PC-3 (cell line): ENCODE results near the gene DERL3. TPM values are rescaled to one million over a fixed set of nuclear protein-coding genes. Genes with fewer than 3 reads are reported as not detected.

Source experiments
- ATAC-seq: fragments of 200-7000 bp; cut with Tn5 transposase; 2 replicates; pipeline ENCODE4 v1.9.1; 2020; ENCODE audit warnings: mild to moderate bottlenecking, moderate library complexity
- BruUV-seq: library from RNA; stranded (reverse); fragments of 400-500 nt; replicated peaks from 2 replicates; lab custom pipeline; 2021; lab: Mats Ljungman, UMichigan
- CTCF ChIA-PET: fragments of 300-600 bp; sonication (Branson Sonifier 250); formaldehyde crosslinking; loops from one replicate; lab custom pipeline; 2022; ENCODE audit warnings: antibody characterized with exemption; lab: Charles Lee
- POLR2A ChIA-PET: fragments of 300-600 bp; sonication (Branson Sonifier 250); formaldehyde crosslinking; loops from one replicate; lab custom pipeline; 2022; ENCODE audit warnings: antibody characterized with exemption; ENCODE audit not compliant: unreplicated experiment; lab: Charles Lee
- DNase-seq: peaks from one replicate; pipeline ENCODE4 v3.0.0-alpha.2; 2015
- H2AFZ ChIP-seq: fragments of 300-600 bp; sonication (generic); 2 replicates; pipeline ENCODE4 v1.6.0; 2016; ENCODE audit warnings: antibody characterized with exemption, low read length
- H3F3A ChIP-seq: fragments of 300-600 bp; sonication (generic); one replicate; pipeline ENCODE4 v1.6.0; 2017; ENCODE audit warnings: antibody characterized with exemption, low read length, control low read depth, mild to moderate bottlenecking; ENCODE audit not compliant: unreplicated experiment
- H3K27ac ChIP-seq: fragments of 300-600 bp; sonication (generic); 2 replicates; pipeline ENCODE4 v1.5.1; 2016; ENCODE audit warnings: mild to moderate bottlenecking, low read length
- H3K27me3 ChIP-seq: fragments of 300-600 bp; sonication (generic); 2 replicates; pipeline ENCODE4 v1.6.1; 2016; ENCODE audit warnings: low read length, mixed read lengths
- H3K36me3 ChIP-seq: fragments of 300-600 bp; sonication (generic); 2 replicates; pipeline ENCODE4 v1.6.1; 2016; ENCODE audit warnings: low read depth, mixed run types, low read length, mixed read lengths
- H3K4me1 ChIP-seq: fragments of 300-600 bp; sonication (generic); 2 replicates; pipeline ENCODE4 v1.5.1; 2016; ENCODE audit warnings: low read length; ENCODE audit not compliant: insufficient read depth
- H3K4me2 ChIP-seq: fragments of 300-600 bp; sonication (generic); 2 replicates; pipeline ENCODE4 v1.6.0; 2016; ENCODE audit warnings: low read length
- H3K4me3 ChIP-seq: fragments of 300-600 bp; sonication (generic); 2 replicates; pipeline ENCODE4 v1.5.1; 2016; ENCODE audit warnings: mild to moderate bottlenecking, low read length, mixed read lengths
- H3K79me2 ChIP-seq: fragments of 300-600 bp; sonication (generic); 2 replicates; pipeline ENCODE4 v1.6.1; 2017; ENCODE audit warnings: low read length, mixed read lengths
- H3K9ac ChIP-seq: fragments of 300-600 bp; sonication (generic); 2 replicates; pipeline ENCODE4 v1.6.0; 2016; ENCODE audit warnings: mild to moderate bottlenecking, low read length
- H3K9me2 ChIP-seq: fragments of 300-600 bp; sonication (generic); replicated peaks from 2 replicates; pipeline ENCODE4 v1.6.1; 2016; ENCODE audit warnings: mixed run types, low read length, mixed read lengths
- H3K9me3 ChIP-seq: fragments of 300-600 bp; sonication (generic); 2 replicates; pipeline ENCODE4 v1.6.1; 2016; ENCODE audit warnings: low read length, mixed read lengths
- H4K20me1 ChIP-seq: fragments of 300-600 bp; sonication (generic); 2 replicates; pipeline ENCODE4 v1.6.1; 2016; ENCODE audit warnings: low read length, mixed read lengths
- CTCF ChIP-seq: fragments of 300-600 bp; sonication (generic); conservative IDR thresholded peaks from 2 replicates; pipeline ENCODE4 v1.5.1; 2017; ENCODE audit warnings: antibody characterized with exemption, low read depth, mild to moderate bottlenecking, low read length
- EZH2 ChIP-seq: fragments of 300-600 bp; sonication (generic); IDR thresholded peaks from one replicate; pipeline ENCODE4 v1.6.1; 2017; ENCODE audit warnings: antibody characterized with exemption, mild to moderate bottlenecking, low read length; ENCODE audit not compliant: unreplicated experiment
- EZH2phosphoT487 ChIP-seq: fragments of 300-600 bp; sonication (generic); IDR thresholded peaks from 2 replicates; pipeline ENCODE4 v1.6.1; 2018; ENCODE audit warnings: mild to moderate bottlenecking, antibody characterized with exemption, low read length, borderline replicate concordance
- intact Hi-C: fragments of 100-400 bp; cut with micrococcal nuclease; formaldehyde crosslinking; loops from 2 replicates; pipeline ENCODE4 v1.9.0; 2023
- total RNA-seq: library from RNA; depleted of rRNA; stranded (reverse); fragments of >200 nt; gene quantifications from 2 replicates; pipeline ENCODE4 v1.2.3, GENCODE V29; 2014

Gene DERL3
- total RNA-seq, 1 experiment from 2014 or later = not detected

- intact Hi-C loops = no loop called here
- CTCF ChIA-PET = no interaction called here
- no peak for TF ChIP-seq EZH2phosphoT487
- no peak for TF ChIP-seq CTCF
- no peak for TF ChIP-seq EZH2
- Histone ChIP-seq H3K27me3 (no peaks in the 10 kb centered on the region), H3K9me3 (no peaks in the 10 kb centered on the region), H3K4me2 (no peak overlapping the region), H3K79me2 (no peaks in the 10 kb centered on the region), H3F3A (no peaks in the 10 kb centered on the region), H3K36me3 (peaks cover 11% of the 10 kb centered on the region; the same call in 1 of the 2 replicates), H3K9me2 (no peaks in the 10 kb centered on the region), H4K20me1 (no peaks in the 10 kb centered on the region), H3K4me1 (no peaks in the 10 kb centered on the region), H3K9ac (no peak overlapping the region), H3K4me3 (no peak overlapping the region), H2AFZ (no peak overlapping the region), H3K27ac (no peak overlapping the region)
- BruUV-seq = no TSS peak
- ATAC-seq (no peak), DNase-seq (no peak)
- POLR2A ChIA-PET = no interaction called here
Observed at GRCh38 chr22:23801238-23801821, 37.5 kb downstream of the DERL3 start.

- Histone ChIP-seq H3K4me2 (no peak overlapping the region), H3K27ac (no peak overlapping the region), H3K27me3 (no peaks in the 10 kb centered on the region), H3F3A (no peaks in the 10 kb centered on the region), H3K4me1 (no peaks in the 10 kb centered on the region), H3K9ac (no peak overlapping the region), H3K9me2 (no peaks in the 10 kb centered on the region), H3K79me2 (no peaks in the 10 kb centered on the region), H2AFZ (no peak overlapping the region), H3K36me3 (peaks cover 6% of the 10 kb centered on the region; the same call in 1 of the 2 replicates), H4K20me1 (no peaks in the 10 kb centered on the region), H3K4me3 (no peak overlapping the region), H3K9me3 (no peaks in the 10 kb centered on the region)
- intact Hi-C loops = no loop called here
- no peak for ATAC-seq
- POLR2A ChIA-PET = no interaction called here
- no TSS peak for BruUV-seq
- no peak for DNase-seq
- TF ChIP-seq EZH2phosphoT487 (no peak), EZH2 (no peak), CTCF (no peak)
- CTCF ChIA-PET = no interaction called here
Observed at GRCh38 chr22:23800297-23801237, 38.2 kb downstream of the DERL3 start.
